GM21423 (cell line): ENCODE data around the gene ADIPOR2.
"Not testable (repeated sequence)": the region's sequence is repeated elsewhere in the genome, so short reads cannot be mapped to it uniquely, and the experiment has no call there.

ENCODE experiments used
- ATAC-seq: cut with Tn5 transposase; IDR thresholded peaks from one replicate; pipeline ENCODE4 v1.9.1; 2021; ENCODE audit warnings: mild to moderate bottlenecking, moderate library complexity; ENCODE audit not compliant: unreplicated experiment

The ADIPOR2 gene

GRCh38 chr12:1810201-1810930 lies 119.5 kb downstream of the ADIPOR2 start:
- ATAC-seq: no peak

DNA sequence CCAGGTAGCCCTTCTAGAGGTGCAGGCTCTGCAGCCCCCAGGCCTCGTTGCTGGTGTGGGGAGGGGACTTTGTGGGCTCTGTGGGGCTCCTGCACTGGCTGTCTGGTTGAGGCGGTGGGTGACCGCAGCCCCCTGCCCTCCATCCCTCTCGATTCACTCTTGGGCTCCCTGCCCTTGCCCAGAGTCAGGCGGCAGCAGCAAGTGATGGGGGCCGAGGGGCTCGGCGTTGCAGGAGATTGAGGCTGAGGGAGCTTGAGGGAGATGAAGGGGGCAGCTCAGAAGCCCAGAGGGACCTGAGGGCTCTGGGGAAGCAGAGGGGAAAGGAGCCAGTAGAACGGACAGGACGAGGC lies 120.0 kb downstream of the ADIPOR2 start:
- ATAC-seq: no peak

GRCh38 chr12:1811281-1811947 lies 120.5 kb downstream of the ADIPOR2 start:
- no peak for ATAC-seq

DNA sequence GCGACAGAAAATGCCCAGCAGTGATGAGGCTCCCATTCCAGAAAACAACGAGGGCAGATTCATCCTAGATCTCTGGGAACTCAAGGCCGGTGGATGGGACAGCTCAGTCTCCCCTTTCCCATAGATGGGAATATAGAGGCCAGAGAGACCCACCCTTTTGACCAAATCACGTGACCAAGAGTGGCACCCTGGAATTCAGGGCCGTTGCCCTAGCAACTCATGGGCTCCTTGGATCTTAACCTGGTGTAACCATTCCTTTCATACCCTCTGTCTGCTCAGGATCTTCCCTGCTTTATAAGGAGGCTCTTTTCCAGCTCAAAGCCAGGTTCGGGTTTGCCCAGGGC lies 121.0 kb downstream of the ADIPOR2 start:
- no peak for ATAC-seq

DNA sequence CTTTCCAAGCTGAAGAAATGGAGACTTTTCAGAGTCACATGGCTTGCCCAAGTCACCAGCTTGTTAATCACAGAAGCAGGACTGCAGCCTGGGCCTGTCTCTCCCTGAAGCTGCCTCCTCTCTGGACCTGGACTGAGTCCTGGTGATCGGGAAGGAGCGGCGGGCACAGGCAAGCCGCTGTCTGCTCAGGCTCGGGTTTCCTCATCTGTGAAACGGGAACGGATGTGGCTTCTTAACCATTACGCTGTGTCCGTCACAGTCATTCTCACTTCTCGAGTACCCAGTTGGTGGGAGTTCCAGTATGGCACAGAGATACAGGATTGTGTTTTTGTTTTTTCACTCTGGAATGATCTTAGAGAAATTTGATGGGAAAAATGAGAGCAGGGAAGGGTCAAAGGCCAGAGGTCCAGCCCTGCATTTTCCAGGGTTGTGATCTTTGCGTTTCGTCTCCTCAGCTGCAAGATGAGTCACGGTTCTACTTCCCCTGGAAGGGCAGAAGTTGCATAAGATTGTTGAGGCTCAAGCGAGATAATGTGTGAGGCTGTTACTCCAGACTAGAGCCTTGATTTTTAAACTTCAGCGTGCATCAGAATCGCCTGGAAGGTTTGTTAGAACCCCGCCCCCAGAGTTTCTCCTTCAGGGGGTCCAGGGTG lies 121.9 kb downstream of the ADIPOR2 start:
- no peak for ATAC-seq

DNA sequence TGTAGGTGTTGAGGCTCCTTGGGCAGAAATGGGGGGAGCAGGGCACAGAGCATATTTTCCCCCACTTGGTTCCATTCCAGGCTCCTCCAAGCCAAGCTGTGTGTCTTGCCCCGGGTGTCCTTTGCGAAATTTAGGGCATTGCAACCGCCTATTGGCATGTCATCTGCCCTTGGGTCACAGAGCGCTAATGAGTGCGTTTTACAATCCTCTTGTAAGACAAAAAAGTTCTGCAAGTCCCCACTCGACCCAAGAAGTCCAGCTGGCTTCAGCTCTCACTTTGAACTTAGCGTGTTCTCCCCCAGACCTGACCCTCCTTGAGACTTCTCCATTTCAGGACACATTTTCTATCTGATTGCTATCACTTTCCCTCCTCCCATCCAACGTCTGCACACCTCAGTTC lies 123.4 kb downstream of the ADIPOR2 start:
- no peak for ATAC-seq

DNA sequence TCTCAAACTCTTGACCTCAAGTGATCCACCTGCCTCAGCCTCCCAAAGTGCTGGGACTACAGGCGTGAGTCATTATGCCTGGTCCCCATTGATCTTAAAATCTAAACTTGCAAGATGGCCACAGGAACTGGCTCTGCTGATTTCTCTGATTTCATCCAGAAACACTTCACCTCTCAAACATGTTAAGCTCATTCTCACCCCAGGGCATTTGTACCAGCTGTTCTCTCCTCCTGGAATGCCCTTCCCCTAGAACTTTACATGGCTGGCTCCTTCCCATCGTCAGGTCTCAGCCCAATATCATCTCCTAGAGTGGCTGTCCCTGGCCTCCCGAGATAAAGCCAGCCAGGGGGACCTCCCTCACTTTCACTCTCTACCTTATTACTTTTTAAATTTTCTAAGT lies 124.2 kb downstream of the ADIPOR2 start:
- ATAC-seq: no peak

DNA sequence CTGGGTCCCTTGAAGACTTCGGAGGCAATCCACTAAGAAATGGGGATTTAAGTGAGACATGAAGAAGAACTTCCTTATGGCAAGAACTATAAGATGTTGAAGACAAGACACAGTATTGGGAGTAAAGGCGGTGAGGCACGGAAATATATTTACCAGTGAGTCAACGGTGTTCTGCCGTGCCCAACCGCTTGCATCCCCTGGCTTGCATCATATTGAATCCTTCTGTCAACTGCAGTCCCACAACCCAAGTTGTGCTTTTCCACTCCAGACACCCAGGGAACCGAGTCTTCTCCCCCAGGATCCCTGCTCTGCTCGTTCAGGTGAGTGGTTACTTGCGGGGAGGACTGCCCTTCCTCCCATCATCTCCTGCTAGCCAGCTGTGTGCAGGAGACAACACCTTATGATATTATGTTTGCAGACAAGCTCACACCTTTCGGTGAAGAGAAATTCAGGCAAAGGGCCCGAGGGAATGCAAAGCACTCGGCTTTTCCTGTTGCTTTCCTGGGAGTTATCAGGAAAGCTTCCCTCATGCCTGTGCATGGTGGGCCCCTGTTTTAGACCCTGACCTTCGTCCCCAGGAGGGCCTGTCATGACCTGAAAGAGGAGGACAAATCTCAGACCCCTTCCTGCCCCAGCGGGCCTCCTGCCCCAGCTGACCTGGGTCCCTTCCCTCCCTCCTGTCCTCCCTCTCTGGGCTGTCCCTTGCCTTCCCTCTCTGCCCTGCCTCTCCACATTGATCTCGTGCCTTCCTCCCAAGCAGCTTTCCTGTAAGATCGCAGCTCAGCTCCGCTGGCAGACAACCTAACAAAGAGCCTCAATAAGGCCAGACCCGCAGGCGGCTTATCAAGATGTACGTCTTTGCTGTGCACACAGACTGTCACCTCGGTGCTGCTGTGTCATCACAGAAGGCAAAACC lies 125.2 kb downstream of the ADIPOR2 start:
- no peak for ATAC-seq

- ATAC-seq: no peak
Measured at GRCh38 chr12:1816730-1817348, 126.0 kb downstream of the ADIPOR2 start.

DNA sequence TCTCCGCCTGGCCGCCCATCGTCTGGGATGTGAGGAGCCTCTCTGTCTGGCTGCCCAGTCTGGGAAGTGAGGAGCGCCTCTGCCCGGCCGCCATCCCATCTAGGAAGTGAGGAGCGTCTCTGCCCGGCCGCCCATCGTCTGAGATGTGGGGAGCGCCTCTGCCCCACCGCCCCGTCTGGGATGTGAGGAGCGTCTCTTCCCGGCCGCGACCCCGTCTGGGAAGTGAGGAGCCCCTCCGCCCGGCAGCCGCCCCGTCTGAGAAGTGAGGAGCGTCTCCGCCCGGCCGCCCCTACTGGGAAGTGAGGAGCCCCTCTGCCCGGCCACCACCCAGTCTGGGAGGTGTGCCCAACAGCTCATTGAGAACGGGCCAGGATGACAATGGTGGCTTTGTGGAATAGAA lies 127.1 kb downstream of the ADIPOR2 start:
- ATAC-seq: not testable (repeated sequence)

GRCh38 chr12:1819050-1819449 lies 128.2 kb downstream of the ADIPOR2 start:
- ATAC-seq: no peak

DNA sequence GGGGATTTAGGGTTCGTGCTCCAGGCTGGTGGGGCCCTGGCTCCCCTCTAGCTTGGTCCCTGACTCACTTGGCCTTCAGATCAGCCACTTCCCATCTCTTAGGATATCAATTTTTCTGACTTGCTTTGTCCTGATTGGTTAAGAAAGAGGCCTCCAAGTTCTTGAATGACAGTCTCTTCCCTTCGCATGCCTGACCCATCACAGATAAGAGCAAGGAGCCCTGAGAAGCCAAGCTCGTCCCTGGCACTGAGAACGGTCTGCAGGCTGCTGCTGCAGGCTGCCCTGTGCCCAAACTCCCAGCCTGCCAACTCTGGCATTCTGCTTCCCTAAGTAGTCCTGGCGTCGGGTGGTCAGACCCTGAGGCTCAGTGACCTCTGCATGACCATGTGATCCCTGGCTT lies 128.7 kb downstream of the ADIPOR2 start:
- no peak for ATAC-seq

- no peak for ATAC-seq
Measured at GRCh38 chr12:1820191-1820895, 129.5 kb downstream of the ADIPOR2 start, which contains the start of gene LRTM2. Gene LRTM2 (plus strand): TSS chr12:1820565. CDS start chr12:1828149, 7,584 bp downstream.

DNA sequence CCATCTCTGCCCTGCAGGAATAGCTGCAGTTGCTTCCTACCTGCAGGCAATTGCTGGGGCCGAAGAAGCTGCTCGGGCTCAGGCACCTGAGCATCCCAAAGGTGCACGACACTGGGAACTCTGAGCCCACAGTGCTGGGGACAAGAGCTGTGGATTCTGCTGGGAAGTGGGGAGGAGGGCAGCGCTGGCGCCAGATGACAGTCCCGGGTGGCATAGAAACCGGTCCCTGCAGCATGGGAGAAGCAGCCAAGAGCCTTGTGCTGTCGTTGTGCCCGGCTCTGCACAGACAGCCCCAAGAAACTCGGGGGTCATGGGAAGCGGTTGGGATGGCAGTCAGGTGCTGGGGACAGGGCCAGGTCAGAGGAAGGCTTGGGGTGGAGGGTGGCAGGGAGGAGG lies 130.0 kb downstream of the ADIPOR2 start:
- no peak for ATAC-seq

GRCh38 chr12:1821805-1822204 lies 130.9 kb downstream of the ADIPOR2 start:
- no peak for ATAC-seq

DNA sequence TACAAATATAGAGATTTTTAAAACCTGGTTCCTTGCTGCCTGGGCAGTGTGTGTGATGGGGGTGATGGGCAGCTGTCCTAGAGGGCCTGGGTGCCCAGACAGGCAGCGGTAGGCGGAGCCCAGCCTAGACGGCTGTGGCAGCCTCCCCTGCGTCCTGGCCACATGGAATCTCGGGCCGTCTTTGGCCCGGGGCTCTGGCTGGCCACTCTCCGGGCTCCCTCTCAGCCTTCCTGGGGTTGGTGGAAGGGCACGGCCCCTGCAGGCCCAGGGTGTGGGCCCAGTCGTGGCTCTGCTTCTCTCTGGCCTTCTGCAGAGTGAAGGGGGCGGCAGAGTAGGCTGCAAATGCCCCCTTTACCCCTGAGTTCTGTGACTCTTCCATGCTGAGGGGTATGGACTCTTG lies 131.8 kb downstream of the ADIPOR2 start:
- no peak for ATAC-seq

DNA sequence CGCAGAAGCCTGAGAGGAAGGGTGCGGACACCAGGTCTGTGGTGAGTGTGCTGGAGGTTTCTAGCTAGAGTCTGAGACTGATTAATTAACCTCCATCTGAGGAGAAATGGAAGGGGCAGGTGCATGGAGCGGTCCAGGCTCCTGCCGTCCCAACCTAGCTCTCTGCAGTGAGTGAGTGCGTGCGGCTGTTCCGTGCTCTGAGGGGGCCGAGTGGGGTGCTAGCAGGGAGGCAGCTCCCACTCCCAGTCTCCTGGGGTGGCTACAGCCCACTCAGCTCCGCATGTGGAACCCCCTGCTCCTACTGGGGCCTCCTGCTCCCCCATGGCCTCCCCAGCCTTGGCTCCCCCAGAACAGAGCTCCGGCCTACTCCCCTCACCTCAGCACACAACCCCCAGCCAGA lies 132.4 kb downstream of the ADIPOR2 start:
- ATAC-seq: no peak

- ATAC-seq: no peak
Measured at GRCh38 chr12:1825382-1826102, 134.7 kb downstream of the ADIPOR2 start.

GRCh38 chr12:1826401-1826800 lies 135.5 kb downstream of the ADIPOR2 start:
- ATAC-seq: no peak
